Germinal center (tissue), 1 donor: Measurements from ENCODE around the gene OPRM1.
"Not testable (repeated sequence)": the region's sequence is repeated elsewhere in the genome, so short reads cannot be mapped to it uniquely, and the experiment has no call there.

Experiments used
- DNase-seq: peaks from one replicate; pipeline ENCODE4 v3.0.0; 2012; ENCODE audit warnings: mixed read lengths, low spot score

Gene OPRM1

DNA sequence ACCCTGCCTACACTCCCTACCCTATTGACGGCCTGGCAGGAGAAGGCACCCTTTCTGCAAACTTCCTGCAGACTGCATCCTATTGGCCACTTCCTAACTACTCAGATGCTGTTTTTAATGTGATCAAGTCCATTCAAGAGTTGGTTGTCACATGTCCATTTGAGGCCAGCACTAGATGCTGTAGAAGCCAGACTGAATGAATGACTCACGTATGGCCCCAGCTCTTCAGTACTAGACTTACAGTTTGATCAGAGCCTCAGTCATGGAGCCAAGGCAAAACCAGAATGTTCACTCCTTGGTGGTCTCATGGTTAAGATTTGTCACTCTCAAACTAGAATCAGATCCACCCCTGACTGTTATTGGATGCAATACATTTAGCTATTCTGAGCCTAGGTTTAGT, 101.7 kb downstream of the OPRM1 start:
- DNase-seq: no peak

DNA sequence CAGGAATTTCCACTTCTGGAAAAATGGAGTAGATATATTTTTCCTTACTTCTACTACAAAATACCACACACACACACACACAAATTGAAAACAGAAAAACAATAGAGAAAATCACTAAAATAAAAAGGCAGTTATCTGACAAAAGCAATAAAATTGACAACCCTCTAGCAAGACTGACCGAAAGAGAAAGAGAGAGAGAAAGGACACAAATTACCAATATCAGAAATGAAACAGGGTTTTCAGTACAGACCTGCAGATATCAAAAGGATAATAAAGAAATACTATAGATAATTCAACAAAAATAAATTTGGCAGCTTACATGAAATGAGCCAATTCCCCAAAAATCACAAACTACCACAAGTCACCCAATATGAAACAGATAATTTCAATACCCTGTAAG, 104.7 kb downstream of the OPRM1 start:
- no peak for DNase-seq

DNA sequence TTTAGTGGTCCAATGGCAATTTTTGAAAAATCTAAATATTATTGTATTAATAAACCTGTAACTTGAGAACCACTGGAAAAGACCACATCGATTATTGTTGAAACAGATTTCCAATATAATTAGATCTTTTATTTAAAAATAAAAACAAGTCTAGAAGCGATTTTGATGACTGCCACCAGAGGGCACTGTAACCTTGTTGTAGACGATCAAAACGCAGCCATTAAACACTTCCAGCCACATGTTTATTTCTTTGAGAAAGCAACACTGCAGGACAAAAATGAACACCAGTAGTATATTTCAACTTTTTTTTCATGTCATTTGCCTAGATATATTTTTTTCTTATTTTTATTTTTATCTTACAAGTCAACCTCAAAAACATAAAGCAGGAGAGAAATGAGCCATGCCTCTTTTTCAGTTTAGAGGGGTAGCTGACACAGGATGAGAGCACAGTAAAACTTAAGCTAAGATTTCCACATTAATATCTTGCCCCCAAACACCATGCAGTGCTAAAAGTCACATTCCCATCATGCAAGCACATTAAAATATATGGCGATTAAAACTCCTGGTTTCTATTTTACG, 115.4 kb downstream of the OPRM1 start:
- peak; percentile 6 for DNase-seq

DNA sequence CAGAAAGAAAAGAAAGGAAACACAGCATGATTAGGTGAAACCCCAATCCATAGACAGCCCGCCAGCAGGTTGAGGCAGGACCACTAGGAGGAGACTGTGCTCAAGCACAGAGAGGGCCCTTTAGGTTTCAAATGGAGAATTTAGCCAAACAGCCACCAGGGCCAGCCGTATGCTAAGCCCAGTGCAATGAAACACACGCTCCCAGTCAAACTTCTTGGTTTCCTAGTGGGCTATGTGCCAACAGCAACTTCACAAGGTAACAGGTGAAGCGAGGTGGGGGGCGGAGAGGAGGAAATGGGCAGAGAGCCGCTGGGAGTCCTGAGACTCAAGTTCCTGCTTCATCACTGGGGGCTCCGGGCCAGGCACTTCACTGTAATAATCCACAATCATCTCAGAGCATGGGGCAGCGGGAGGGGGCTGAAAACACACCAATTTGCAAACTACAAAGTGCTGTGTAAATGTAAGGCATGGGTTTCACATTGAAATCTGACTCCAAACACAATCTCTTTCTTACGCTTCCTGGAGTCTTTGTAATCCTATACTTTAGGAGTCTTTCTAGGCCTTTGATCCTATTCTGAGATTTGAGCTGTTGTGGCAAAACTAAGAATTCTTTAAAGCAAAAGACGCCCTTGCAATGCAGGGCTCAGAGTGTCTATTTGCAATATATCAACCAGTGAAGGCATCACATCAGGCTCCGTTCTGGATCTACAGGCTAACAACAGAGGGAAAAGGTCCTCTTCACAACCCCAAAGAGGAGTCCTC, 117.3 kb downstream of the OPRM1 start:
- no peak for DNase-seq

DNA sequence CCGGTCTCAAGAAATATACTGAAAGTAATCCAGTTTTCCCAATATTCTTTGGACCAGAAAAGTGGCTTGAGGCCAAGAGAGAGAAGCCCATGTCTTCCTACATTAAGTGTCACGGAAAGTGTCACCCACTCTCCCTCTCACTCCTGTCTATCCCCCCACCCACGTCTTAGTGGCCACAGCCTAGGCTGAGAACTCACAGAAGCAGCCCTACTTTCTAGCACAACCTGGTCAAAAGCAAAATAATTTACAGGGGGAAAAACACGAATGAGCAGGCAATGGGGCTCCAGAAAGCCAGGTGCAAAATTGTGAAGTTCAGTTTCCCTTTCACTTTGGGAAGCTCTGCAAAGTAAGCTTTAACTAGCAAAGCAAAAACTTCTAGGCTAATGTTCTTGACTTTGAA, 118.0 kb downstream of the OPRM1 start:
- no peak for DNase-seq

DNA sequence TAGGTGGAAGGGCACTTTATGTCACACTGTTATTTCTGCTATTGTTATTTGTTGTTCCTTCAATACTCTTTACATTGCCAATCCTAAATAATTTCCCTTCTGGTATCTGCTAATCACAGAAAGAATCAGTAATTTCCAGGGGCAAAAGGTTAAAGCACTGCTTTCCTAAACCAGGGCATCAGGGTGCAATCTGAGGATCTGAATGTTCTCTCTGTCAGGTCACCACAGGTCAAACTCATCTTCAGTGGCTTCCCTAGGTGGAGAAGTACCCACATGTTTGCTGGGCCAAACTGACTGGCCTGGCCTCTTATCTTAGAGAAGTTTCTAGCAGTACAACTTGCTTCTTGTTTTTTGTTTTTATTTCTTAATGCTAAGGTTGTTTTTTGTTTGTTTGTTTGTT, 118.7 kb downstream of the OPRM1 start:
- no peak for DNase-seq

DNA sequence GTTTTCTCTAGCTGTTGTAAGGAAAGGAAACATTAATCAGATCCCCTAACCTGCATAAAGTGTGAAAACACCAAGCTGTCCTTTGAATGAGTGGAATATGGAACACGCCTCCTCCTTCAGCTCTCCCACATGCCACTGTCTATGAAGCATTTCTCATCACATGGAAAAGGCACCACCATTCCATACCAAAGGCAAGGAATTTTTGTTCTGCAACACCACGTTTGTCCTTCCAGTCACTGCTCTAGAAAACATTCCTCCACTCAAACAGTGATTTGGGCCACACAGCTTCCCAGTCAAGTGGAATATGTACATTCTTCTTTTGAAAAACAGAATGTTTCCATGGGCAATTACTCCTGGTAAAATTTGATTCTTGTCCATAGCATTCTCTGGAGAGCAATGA, 120.1 kb downstream of the OPRM1 start:
- no peak for DNase-seq

DNA sequence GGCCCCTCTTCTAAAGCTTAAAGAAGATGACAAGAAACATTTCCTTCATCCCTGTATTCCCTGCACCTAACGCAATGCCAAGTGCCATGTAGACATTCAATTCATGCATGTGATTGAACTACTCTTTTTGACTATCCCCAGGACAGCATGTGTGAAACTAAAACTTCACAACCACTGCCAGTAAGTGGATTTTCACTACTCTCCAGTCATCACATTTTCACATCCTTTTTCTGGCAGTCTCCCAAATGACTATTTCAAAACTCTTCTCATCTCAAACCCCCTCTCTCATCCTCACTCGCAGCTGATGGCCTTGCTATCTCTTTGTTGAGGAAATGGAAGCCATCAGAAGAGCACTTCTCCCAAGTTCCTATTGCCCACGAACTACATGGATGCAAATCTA, 122.6 kb downstream of the OPRM1 start:
- DNase-seq: no peak

DNA sequence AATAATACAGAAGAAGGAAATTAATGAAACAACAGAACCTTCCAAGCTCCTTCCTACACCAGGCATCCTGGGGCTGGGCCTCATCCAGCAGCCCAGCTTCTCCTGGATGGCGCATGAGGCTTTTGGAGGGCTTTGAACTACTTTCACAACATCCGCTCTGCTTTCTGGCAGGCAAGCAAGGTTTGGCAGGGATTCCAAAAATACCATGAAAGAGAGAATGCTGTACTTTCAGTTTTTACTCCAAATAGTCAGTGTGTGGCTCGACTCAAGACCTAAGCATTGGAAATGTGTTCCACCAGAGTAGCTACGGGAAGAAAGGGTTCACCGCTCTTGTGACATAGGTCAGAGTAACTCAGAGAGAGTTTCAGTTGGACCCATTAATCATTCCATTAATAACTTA, 125.4 kb downstream of the OPRM1 start:
- DNase-seq: no peak

DNA sequence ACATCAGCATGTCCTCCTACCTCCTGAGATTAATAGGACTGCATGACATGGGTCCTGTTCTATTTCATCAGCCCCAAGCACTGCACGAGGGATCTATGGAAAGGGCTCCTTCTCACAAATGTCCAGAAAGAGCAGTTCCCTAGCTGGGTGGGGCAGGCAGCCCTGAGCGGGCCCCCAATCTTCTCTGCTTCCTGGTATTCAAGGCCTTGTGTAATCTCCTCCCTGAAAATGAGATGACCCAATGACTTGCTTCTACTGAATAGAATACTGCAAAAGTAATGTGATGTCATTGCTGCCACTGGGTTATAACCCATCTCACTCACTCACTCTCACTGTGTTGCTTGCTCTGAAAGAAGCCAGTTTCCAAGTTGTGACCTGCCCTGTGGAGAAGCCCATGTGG, 126.4 kb downstream of the OPRM1 start:
- DNase-seq: no peak

DNA sequence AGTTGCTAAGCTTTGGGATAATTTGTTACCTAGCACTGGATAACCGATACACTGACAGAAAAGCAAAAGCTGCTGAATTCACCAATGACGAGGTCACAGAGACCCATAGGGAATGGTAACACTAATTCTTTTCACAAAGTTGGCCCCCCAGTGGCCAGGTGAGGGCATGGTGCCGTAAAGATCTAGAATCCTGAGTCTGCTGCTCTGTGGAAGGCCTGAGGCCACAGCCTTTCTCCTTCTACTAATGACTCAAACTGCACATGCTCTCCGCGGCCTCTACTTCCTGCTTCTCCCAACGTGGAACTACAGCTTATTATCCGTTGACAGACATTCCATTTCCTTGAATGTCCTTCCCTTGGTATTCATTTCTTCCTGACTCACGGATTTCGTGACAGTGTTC, 127.1 kb downstream of the OPRM1 start:
- DNase-seq: no peak

DNA sequence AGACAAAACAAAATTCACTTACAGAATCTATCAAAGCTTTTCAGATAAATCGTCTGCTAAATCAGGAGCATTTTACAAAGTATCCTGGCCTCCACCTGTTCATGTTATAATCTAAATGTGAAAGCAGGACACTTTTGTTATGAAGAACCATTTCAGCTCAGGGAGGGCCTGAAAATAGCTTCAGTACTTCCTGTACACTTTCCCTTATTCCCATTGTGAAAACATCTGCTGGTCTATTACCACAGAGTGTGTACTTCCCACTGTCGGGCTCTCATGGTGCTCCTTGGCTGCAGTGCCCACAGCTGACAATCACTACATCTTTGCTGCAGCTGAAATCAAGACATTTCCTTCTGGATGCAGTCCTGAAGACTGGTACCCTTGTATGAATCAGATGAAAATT, 128.1 kb downstream of the OPRM1 start:
- DNase-seq: no peak

DNA sequence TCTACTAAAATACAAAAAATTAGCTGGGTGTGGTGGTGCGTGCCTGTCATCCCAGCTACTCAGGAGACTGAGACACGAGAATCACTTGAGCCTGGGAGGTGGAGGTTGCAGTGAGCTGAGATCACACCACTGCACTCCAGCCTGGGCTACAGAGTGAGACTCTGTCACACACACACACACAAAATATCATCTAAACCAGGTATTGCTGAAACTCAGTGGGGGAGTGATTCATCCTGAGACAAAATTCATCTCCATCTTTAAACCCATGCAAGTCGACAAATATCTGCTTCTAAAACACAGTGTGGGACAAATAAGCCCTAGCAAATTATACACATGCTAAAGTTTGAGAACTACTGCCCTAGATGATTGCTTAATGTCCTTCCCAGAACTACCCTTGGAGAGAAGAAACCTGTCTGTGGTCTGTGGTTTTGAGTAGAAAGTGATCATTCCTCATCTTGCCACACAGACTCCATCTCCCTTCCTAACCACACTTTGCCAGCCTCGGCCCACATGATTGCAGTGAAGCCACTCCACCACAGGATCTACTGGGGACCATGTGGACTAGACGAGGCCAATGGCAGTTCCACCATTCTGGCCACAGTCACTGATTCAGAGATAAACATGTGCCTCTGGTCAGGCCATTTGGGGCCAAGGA, 130.3 kb downstream of the OPRM1 start:
- no peak for DNase-seq

DNA sequence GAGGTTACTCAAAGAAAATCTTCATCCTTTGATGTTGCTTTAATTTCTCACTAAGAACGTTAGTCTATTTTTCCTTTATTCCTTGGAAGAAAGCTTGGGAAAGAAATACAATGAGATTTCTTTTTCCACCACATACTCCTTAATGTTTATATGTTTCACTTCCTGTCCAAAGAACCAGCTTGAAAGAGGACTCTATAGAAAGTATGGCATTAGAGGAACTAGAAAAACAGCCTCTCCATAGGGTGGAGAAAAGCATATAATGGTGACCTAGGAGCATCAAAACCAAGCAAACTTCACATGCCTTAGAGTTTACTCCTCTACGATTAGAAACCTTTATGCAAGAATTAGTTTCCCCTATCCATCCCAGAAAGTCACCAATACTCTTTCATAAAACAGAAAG, 131.1 kb downstream of the OPRM1 start:
- no peak for DNase-seq

DNA sequence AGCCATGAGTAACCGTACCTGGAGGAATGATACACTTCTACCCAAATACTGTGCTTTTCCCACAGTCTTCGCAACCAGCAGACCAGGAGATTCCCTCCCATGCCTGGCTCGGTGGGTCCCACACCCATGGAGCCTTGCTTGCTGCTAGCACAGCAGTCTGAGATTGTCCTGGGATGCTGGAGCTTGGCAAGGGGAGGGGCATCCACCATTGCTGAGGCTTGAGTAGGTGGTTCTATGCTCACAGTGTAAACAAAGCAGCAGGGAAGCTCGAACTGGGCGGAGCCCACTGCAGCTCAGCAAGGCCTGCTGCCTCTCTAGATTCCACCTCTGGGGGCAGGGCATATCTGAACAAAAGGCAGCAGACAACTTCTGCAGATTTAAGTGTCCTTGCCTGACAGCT, 133.4 kb downstream of the OPRM1 start:
- DNase-seq: not testable (repeated sequence)

DNA sequence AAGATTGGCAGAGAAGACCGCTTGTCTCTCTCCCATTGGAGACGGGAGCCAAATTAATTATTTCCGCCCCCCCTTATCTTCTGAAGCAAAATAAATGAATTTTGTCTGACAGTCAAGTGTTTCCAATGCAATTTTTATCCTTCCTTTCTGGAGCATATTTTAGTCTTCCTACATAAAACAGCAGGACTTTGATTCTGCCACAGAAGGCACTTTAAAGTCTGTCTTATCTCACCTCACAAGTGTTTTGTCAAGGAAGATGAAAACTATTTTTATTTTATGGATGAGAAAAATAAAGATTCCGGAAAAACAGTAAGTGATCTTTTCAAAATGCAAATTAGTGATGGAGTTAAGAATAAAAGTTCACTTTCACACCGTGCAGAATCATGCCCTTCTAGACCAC, 140.4 kb downstream of the OPRM1 start:
- no peak for DNase-seq

DNA sequence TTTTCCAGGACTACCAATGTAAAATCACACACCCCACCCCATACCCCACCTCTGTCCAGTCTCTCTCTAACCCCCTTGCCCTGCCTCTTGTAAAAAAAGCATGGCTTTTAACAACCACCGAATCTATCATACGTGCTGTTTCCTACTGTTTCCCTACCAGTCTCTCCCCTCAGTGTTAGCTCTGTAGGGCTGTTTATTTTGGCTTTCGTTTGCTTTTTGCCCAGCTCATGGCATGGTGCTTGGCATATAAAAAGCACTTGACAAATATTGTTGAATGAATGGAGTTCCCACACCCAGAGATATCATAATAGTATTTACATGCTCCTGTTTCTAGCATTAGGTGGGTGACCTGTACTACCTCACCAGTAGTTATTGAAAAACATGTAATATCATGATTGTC, 148.2 kb downstream of the OPRM1 start:
- no peak for DNase-seq

DNA sequence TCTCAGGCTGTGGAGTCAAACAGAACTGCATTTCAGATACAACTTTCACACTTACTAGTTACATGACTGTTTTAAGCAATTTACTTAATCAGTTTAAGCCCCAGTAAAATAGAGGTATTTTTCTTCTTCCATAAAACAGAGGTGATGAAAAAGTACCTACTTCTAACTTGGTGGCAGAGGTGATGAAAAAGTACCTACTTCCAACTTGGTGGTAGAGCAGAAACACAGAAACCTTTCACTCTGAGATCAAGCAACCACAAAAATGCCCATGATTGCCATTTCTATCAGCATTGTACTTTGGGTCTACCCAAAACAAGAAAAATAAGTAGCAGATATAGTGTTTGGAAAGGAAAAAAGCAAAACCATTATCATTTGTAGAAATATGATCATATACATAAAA, 148.7 kb downstream of the OPRM1 start:
- no peak for DNase-seq

DNA sequence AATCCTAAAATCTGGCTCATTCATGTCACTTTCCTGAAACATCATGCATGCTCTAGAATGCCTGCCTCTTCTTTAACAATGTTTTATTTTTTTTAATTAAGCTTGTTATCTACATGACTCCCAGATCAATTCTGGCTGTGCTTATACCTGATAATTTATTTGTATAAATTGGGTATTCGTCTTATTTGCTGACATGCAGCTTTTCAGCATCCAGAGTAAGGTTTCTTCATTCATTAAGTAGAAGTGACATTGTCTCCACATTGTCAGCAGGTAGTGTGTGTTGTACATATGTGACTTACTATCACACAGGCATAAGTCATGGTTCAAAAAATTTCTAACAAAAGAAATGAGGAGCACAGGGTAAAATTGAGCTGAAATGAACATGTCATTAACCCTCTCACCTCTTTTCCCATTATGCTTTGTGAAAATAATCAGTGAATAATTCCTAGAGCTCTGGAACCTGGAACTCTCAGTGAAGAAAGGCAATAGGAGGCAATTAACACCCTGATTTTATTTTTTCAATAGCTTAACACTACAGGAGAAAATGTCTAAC, 157.4 kb downstream of the OPRM1 start:
- DNase-seq: no peak

DNA sequence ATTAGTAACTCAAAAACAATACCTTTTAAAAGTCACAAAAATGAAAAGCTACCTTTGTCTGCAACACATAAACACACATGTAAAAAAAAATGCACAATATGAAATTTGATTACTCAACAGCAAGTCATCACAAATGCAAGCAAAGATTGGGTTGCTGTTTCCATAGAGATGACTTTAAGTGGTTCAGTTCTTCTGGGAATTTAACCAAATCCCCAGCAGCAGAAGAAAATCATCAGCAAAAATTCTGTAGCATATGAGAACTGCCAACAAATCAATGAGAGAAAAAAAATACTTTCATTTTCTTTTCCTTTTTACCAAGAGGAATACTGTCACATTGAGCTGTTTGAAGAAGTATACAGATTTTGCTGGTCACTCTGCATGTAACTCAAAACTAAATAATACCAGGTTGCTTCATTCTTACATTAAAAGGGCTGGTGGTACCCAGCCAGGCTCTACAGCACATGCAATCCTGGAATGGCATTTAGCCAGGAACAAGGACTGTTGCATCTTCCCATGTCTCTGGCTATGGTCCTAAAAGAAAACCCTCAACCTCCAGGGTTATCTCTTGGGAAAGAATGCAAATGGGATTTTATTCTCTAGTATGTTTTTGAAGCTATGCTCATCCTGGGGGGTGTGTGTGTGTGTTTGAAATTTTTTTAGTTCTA, 158.3 kb downstream of the OPRM1 start:
- DNase-seq: no peak

DNA sequence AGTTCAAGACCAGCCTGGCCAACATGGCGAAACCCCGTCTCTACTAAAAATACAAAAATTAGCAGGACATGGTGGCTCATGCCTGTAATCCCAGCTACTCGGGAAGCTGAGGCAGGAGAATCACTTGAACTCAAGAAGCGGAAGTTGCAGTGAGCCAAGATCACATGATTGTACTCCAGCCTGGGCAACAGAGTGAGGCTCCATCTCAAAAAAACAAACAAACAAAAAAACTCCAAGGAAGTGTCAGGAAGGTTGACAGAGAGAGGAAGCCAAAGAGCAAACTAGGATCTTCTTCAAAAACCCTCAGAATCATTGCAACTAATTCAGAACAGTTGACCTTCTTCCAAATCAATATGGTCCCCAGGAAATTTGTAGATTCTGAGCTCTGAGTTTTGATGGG, 162.6 kb downstream of the OPRM1 start:
- DNase-seq: not testable (repeated sequence)

DNA sequence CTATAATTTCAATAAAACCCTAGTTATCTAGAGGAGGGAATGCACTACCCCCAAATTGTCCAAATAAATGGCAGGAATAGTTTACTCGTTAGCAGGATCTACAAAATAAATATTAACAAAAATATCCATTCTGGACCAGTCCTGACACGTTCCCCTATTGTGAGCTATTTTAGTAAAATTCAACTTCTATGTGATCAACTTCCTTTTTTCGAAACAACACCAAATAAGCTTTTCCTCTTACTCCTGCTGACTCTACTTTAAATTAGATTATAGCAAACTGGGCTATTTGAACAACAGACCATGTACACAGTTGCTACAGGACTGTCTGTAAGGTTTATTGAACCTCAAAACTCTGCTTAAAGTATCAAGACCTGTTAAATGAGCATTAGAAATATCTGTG, 163.3 kb downstream of the OPRM1 start:
- DNase-seq: no peak

DNA sequence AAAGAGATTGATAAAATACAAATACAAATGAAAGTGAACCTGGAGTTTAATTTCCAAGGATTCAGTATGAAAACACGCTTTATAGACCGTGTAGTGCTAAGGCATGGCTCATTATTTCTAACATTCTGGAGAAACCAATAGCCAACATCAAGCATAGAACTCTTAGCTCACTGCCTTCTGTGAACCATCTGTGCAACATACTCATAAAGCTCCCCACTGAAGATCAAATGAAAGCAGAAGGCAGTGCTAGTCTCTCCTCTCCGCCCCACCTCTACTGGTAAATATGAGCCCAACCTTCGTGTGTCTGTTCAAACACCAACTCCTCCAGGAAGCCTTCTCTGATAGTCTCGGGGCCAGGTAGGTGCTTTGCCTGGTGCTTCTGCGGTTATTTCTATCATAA, 163.9 kb downstream of the OPRM1 start:
- DNase-seq: no peak
